Stomach (tissue), 9 donors: ENCODE data around the gene PCDH20. TPM values are rescaled to one million over a fixed set of nuclear protein-coding genes. Genes with fewer than 3 reads are reported as not detected.

ENCODE experiments used
- DNase-seq, 2 donors: peaks; one replicate each; pipeline versions ENCODE4 v3.0.0 to v3.0.0-alpha.2; 2013 to 2019
- H3K27ac ChIP-seq, 5 donors: fragments of 200-600 bp in 4 of 5; sonication (generic) in 4 of 5; one replicate each; pipeline ENCODE4 v1.5.1; 2013 to 2019; ENCODE audit warnings: mild to moderate bottlenecking in 1 of 5, moderate library complexity in 1 of 5
- H3K27me3 ChIP-seq, 3 donors: fragments of 200-600 bp; sonication (generic); one replicate each; pipeline ENCODE4 v1.5.1; 2017 to 2019; ENCODE audit warnings: mixed run types in 1 of 3
- H3K36me3 ChIP-seq, 4 donors: fragments of 200-600 bp; sonication (generic); 1 replicate in 3 of 4; 2 replicates in 1 of 4; pipeline ENCODE4 v1.5.1; 2016 to 2019
- H3K4me1 ChIP-seq, 4 donors: fragments of 200-600 bp; sonication (generic); one replicate each; pipeline ENCODE4 v1.5.1; 2016 to 2019
- H3K4me3 ChIP-seq, 4 donors: fragments of 200-600 bp; sonication (generic) in 3 of 4; one replicate each; pipeline ENCODE4 v1.5.1; 2016 to 2019; ENCODE audit warnings: mild to moderate bottlenecking in 1 of 4
- H3K9me3 ChIP-seq, 4 donors: fragments of 200-600 bp; sonication (generic); one replicate each; pipeline ENCODE4 v1.5.1; 2016 to 2019
- CTCF ChIP-seq, 7 experiments: fragments of 450-650 bp in 4 of 7; fragments of 200-600 bp in 3 of 7; sonication (generic) in 3 of 7; IDR thresholded peaks; one replicate each; pipeline ENCODE4 v1.5.1; 2016 to 2019; ENCODE audit warnings: antibody characterized with exemption in 7 of 7, control low read depth in 2 of 7, mild to moderate bottlenecking in 1 of 7
- EP300 ChIP-seq: sonication (generic); formaldehyde crosslinking; IDR thresholded peaks from one replicate; pipeline ENCODE4 v1.6.1; 2017; ENCODE audit warnings: antibody characterized with exemption
- POLR2A ChIP-seq, 4 donors: fragments of 450-650 bp; IDR thresholded peaks; one replicate each; pipeline ENCODE4 v1.6.1; 2016; ENCODE audit warnings: antibody characterized with exemption in 4 of 4, control low read depth in 2 of 4, mild to moderate bottlenecking in 1 of 4, moderate library complexity in 1 of 4
- POLR2AphosphoS5 ChIP-seq, 3 donors: sonication (generic); formaldehyde crosslinking; IDR thresholded peaks; one replicate each; pipeline ENCODE4 v1.6.1; 2016; ENCODE audit warnings: antibody characterized with exemption in 3 of 3
- whole genome bisulfite sequencing, 5 donors: extraction: QIAGEN DNeasy Blood & Tissue Kit in 3 of 5; methylation state at CpG; one replicate each; pipeline versions ENCODE4 v1.1.5 to v1.1.7; 2013 to 2018; 5-methylcytosine and 5-hydroxymethylcytosine counted together
- intact Hi-C: fragments of 100-400 bp; cut with DNase I; formaldehyde crosslinking; loops from one replicate; pipeline ENCODE4 v1.15.1; 2023; ENCODE audit warnings: low total_unique reads
- polyA plus RNA-seq, 3 donors: library from polyadenylated mRNA; stranded (reverse); fragments of 200-250 nt; gene quantifications; one replicate each; pipeline ENCODE4 v1.2.3, GENCODE V29; 2013
- total RNA-seq, 5 donors: library from RNA; depleted of rRNA; stranded (reverse); fragments of >200 nt; gene quantifications; one replicate each; pipeline versions ENCODE4 v1.1.0 to v1.2.3, GENCODE V29; 2014 to 2016
- donor health status: healthy with polysubstance abuse.
- donor health status: Bipolar disorder and iron deficiency.
- donor health status: healthy.

Gene PCDH20
- total and polyA plus RNA-seq, 8 donors, result 0.53 to 18.0 (median 1.5) TPM; not detected in 2

GRCh38 chr13:61432029-61432428 is 16.4 kb upstream of the PCDH20 start:
- 86 to 91% (median 89%) methylated on average over 1 of the region's 1 CpG for WGBS, 5 donors
- Histone ChIP-seq H3K9me3 (no peaks in the 10 kb centered on the region), H3K4me1 (no peaks in the 10 kb centered on the region), H3K4me3 (no peak overlapping the region), H3K27ac (no peak overlapping the region), H3K27me3 (no peaks in the 10 kb centered on the region), H3K36me3 (no peaks in the 10 kb centered on the region)
- no peak for DNase-seq
- no peak for TF ChIP-seq POLR2AphosphoS5 (IDR thresholded peaks at IDR 0.05)
- intact Hi-C loops, result no loop called here

GRCh38 chr13:61423915-61424314 is 8.3 kb upstream of the PCDH20 start:
- Histone ChIP-seq H3K27ac (no peak overlapping the region), H3K27me3 (no peaks in the 10 kb centered on the region), H3K36me3 (no peaks in the 10 kb centered on the region), H3K4me3 (no peak overlapping the region), H3K4me1 (no peaks in the 10 kb centered on the region), H3K9me3 (no peaks in the 10 kb centered on the region)
- WGBS, 5 donors, result 72 to 94% (median 83%) methylated on average over 1 of the region's 1 CpG
- TF ChIP-seq POLR2AphosphoS5 (IDR thresholded peaks at IDR 0.05) (no peak), POLR2A (IDR thresholded peaks at IDR 0.05) (no peak), CTCF (IDR thresholded peaks at IDR 0.05) (no peak), EP300 (no peak)
- intact Hi-C loops, result no loop called here
- no peak for DNase-seq

- peaks cover 0 to 40% (median 34%) of the 10 kb centered on the region in 4 donors for H3K4me1 ChIP-seq
- H3K4me3 ChIP-seq, result no peak overlapping the region
- TF ChIP-seq POLR2AphosphoS5 (IDR thresholded peaks at IDR 0.05) (no peak), EP300 (no peak), CTCF (IDR thresholded peaks at IDR 0.05) (no peak), POLR2A (IDR thresholded peaks at IDR 0.05) (no peak)
- peak in 1 of 2 donors; percentile 21 for DNase-seq
- peaks cover 2 to 31% (median 17%) of the 10 kb centered on the region in 3 donors for H3K27me3 ChIP-seq
- no peaks in the 10 kb centered on the region for H3K36me3 ChIP-seq
- 20 to 33% (median 26%) methylated on average over 5 of the region's 5 CpGs for WGBS, 5 donors
- intact Hi-C loops, result no loop called here
- no peak overlapping the region for H3K27ac ChIP-seq
- H3K9me3 ChIP-seq, result no peaks in the 10 kb centered on the region
These were observed 1.5 kb upstream of the PCDH20 start for GRCh38 chr13:61417086-61417570.

GRCh38 chr13:61415058-61415721 is 459 bp downstream of the PCDH20 start:
- Histone ChIP-seq H3K4me3 (peak overlapping the region; percentile 32 to 52 (median 44)), H3K36me3 (no peaks in the 10 kb centered on the region), H3K27ac (peak overlapping the region in 1 of 5 donors; percentile 11), H3K4me1 (peaks cover 0 to 40% (median 34%) of the 10 kb centered on the region in 4 donors), H3K27me3 (peaks cover 2 to 35% (median 17%) of the 10 kb centered on the region in 3 donors), H3K9me3 (no peaks in the 10 kb centered on the region)
- peak; percentile 65 to 88 for DNase-seq
- TF ChIP-seq EP300 (no peak), CTCF (IDR thresholded peaks at IDR 0.05) (no peak), POLR2AphosphoS5 (IDR thresholded peaks at IDR 0.05) (peak in 2 of 3 donors; percentile 33 to 53)
- intact Hi-C loops, result no loop called here
- WGBS, 5 donors, result 1 to 2% (median 2%) methylated on average over 17 to 30 of the region's 30 CpGs

- 0 to 2% (median 1%) methylated on average over 16 of the region's 16 CpGs for WGBS, 5 donors
- TF ChIP-seq CTCF (IDR thresholded peaks at IDR 0.05) (no peak), EP300 (no peak), POLR2A (IDR thresholded peaks at IDR 0.05) (no peak), POLR2AphosphoS5 (IDR thresholded peaks at IDR 0.05) (no peak)
- peaks cover 0 to 40% (median 34%) of the 10 kb centered on the region in 4 donors for H3K4me1 ChIP-seq
- H3K27ac ChIP-seq, result peak overlapping the region in 1 of 5 donors; percentile 11
- DNase-seq, result peak in 1 of 2 donors; percentile 35
- intact Hi-C loops, result no loop called here
- no peaks in the 10 kb centered on the region for H3K36me3 ChIP-seq
- H3K4me3 ChIP-seq, result peak overlapping the region; percentile 32 to 52 (median 44)
- no peaks in the 10 kb centered on the region for H3K9me3 ChIP-seq
- peaks cover 2 to 35% (median 17%) of the 10 kb centered on the region in 3 donors for H3K27me3 ChIP-seq
These were observed 977 bp downstream of the PCDH20 start for GRCh38 chr13:61414686-61415057.
